ENCODE data around the gene TMEM80. TPM values are rescaled to one million over a fixed set of nuclear protein-coding genes. Genes with fewer than 3 reads are reported as not detected.
A peak's percentile ranks its signal among the peaks of the same experiment; 100 is the strongest.

The TMEM80 gene
- total and polyA plus RNA-seq, 10 of the 15 experiments (the other 5 are each of a cell fraction or from before 2014, with no cell fraction given), result 6.7 to 30.9 (median 20.7) TPM

GRCh38 chr11:694563-695287 lies 891 bp upstream of the TMEM80 start, which contains the start of gene DEAF1 (continued):
- TF ChIP-seq, protein P1, sequence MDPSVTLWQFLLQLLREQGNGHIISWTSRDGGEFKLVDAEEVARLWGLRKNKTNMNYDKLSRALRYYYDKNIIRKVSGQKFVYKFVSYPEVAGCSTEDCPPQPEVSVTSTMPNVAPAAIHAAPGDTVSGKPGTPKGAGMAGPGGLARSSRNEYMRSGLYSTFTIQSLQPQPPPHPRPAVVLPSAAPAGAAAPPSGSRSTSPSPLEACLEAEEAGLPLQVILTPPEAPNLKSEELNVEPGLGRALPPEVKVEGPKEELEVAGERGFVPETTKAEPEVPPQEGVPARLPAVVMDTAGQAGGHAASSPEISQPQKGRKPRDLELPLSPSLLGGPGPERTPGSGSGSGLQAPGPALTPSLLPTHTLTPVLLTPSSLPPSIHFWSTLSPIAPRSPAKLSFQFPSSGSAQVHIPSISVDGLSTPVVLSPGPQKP (IDR thresholded peaks at IDR 0.05; ENCODE audit: low read depth, low read length), result no peak
- TF ChIP-seq CREM (IDR thresholded peaks at IDR 0.05; ENCODE audit: low read depth) (no peak), SP1 (IDR thresholded peaks at IDR 0.05; ENCODE audit: low read depth, low read length) (no peak), ZBTB40 (IDR thresholded peaks at IDR 0.05; ENCODE audit: borderline replicate concordance) (no peak), WRNIP1 (IDR thresholded peaks at IDR 0.05; ENCODE audit: borderline replicate concordance, low read depth, low read length) (no peak), ATF7 (IDR thresholded peaks at IDR 0.05; ENCODE audit: low read depth) (no peak), CEBPZ (IDR thresholded peaks at IDR 0.05; ENCODE audit: low read depth, low read length) (no peak), DPF2 (IDR thresholded peaks at IDR 0.05) (peak; percentile 85), CHD4 (IDR thresholded peaks at IDR 0.05) (no peak), BACH1 (IDR thresholded peaks at IDR 0.05; ENCODE audit: borderline replicate concordance) (peak; percentile 70; the same call in 1 of the 2 replicates), SREBF1 (IDR thresholded peaks at IDR 0.05; ENCODE audit: low read length) (no peak), POLR2AphosphoS2 (IDR thresholded peaks at IDR 0.05; ENCODE audit: low read depth, low read length) (no peak), CEBPB (IDR thresholded peaks at IDR 0.05; ENCODE audit: borderline replicate concordance in 1 of 2, low read depth in 2 of 2, low read length in 2 of 2) (no peak), ZNF217 (IDR thresholded peaks at IDR 0.05) (peak; percentile 83), PAX5 (IDR thresholded peaks at IDR 0.05; ENCODE audit: borderline replicate concordance, low read depth, low read length) (0 out of 2 replicates have a peak, but pooled peaks have one; percentile 3), KDM1A (IDR thresholded peaks at IDR 0.05; ENCODE audit: borderline replicate concordance) (no peak), PKNOX1 (IDR thresholded peaks at IDR 0.05) (no peak), BRCA1 (IDR thresholded peaks at IDR 0.05; ENCODE audit: low read depth, low read length) (no peak), EP300 (IDR thresholded peaks at IDR 0.05; ENCODE audit: borderline replicate concordance in 1 of 2, control insufficient read depth in 1 of 2, low read depth in 2 of 2, low read length in 2 of 2) (no peak), FOXK2 (IDR thresholded peaks at IDR 0.05) (no peak), ZSCAN29 (IDR thresholded peaks at IDR 0.05) (0 out of 2 replicates have a peak, but pooled peaks have one; percentile 17), SMARCA5 (IDR thresholded peaks at IDR 0.05) (peak; percentile 81)

Measured in GM12878 (cell line).